ENCODE measurements around the gene PGM5.

Gene PGM5

DNA sequence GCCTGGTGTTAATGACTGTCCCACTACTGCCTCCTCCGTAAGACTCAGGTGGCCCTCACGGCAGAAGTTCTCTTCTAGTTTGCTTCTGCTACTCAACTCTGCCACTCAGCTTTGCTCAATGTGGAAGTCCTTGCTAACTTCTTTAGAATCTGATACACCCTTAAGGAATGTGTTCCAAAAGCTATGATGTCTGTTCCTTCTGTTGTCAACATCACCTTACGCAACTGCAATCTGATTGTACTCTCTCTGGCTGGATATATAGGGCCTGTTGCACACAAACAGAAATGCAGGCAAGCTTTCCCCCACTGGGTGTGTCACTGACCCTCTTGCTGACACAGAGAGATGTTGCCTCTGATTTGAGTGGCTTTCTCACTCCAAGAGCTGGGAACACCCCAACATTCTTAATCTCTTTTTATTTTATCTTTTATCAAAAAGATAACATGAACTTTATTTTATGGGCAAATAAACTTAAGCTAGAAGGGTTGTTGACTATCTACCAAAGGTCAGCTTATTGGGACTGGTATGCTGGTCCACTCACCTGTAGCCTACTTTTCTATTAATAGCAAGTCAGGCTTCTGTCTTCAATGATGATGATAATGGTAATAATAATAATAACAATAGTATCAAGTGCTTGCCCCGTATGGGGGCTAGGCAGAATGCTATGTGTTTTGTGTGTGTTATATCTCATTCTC lies 159.1 kb downstream of the PGM5 start:
- H3K9me3 ChIP-seq (ENCODE audit: insufficient read depth, low read length), result peaks cover 7% of the 10 kb centered on the region; the same call in 1 of the 2 replicates
- TF ChIP-seq CTCF (IDR thresholded peaks at IDR 0.05; ENCODE audit: low read depth, low read length), result no peak
- no peak for TF ChIP-seq EZH2phosphoT487 (IDR thresholded peaks at IDR 0.05; ENCODE audit: low read depth)
- H3K4me2 ChIP-seq (ENCODE audit: low read length), result no peak overlapping the region
- no peak overlapping the region for H2AFZ ChIP-seq (ENCODE audit: low read depth, low read length)
- peaks cover 8% of the 10 kb centered on the region for H3K4me1 ChIP-seq (ENCODE audit: low read length)
- H3K9ac ChIP-seq (ENCODE audit: low read length), result no peak overlapping the region
- no peak overlapping the region for H3K4me3 ChIP-seq (ENCODE audit: low read length)
- no peak overlapping the region for H3K27ac ChIP-seq (ENCODE audit: low read length)
- 0 out of 2 replicates have a peak, but pooled peaks cover 4% of the 10 kb centered on the region for H3K27me3 ChIP-seq (ENCODE audit: low read depth, low read length)
- no peaks in the 10 kb centered on the region for H3K36me3 ChIP-seq (replicated peaks; ENCODE audit: low read depth, low read length)
- H4K20me1 ChIP-seq (ENCODE audit: insufficient read depth, low read length), result no peaks in the 10 kb centered on the region
- no peaks in the 10 kb centered on the region for H3K79me2 ChIP-seq (ENCODE audit: low read length)

GRCh38 chr9:68522131-68522530 lies 165.7 kb downstream of the PGM5 start:
- Histone ChIP-seq H3K79me2 (ENCODE audit: low read length) (no peaks in the 10 kb centered on the region), H3K4me3 (ENCODE audit: low read length) (no peak overlapping the region), H2AFZ (ENCODE audit: low read depth, low read length) (no peak overlapping the region), H3K4me2 (ENCODE audit: low read length) (no peak overlapping the region), H3K9ac (ENCODE audit: low read length) (no peak overlapping the region), H4K20me1 (ENCODE audit: insufficient read depth, low read length) (no peaks in the 10 kb centered on the region), H3K4me1 (ENCODE audit: low read length) (no peaks in the 10 kb centered on the region), H3K27me3 (ENCODE audit: low read depth, low read length) (0 out of 2 replicates have a peak, but pooled peaks cover 4% of the 10 kb centered on the region), H3K36me3 (replicated peaks; ENCODE audit: low read depth, low read length) (no peaks in the 10 kb centered on the region), H3K27ac (ENCODE audit: low read length) (no peak overlapping the region), H3K9me3 (ENCODE audit: insufficient read depth, low read length) (peaks cover 7% of the 10 kb centered on the region; the same call in 1 of the 2 replicates)
- no peak for TF ChIP-seq CTCF (IDR thresholded peaks at IDR 0.05; ENCODE audit: low read depth, low read length)
- TF ChIP-seq EZH2phosphoT487 (IDR thresholded peaks at IDR 0.05; ENCODE audit: low read depth), result no peak

- peaks cover 5% of the 10 kb centered on the region; the same call in 1 of the 2 replicates for H3K9me3 ChIP-seq (ENCODE audit: insufficient read depth, low read length)
- H3K27me3 ChIP-seq (ENCODE audit: low read depth, low read length), result 0 out of 2 replicates have a peak, but pooled peaks cover 4% of the 10 kb centered on the region
- no peak overlapping the region for H3K4me3 ChIP-seq (ENCODE audit: low read length)
- no peak overlapping the region for H2AFZ ChIP-seq (ENCODE audit: low read depth, low read length)
- H3K36me3 ChIP-seq (replicated peaks; ENCODE audit: low read depth, low read length), result no peaks in the 10 kb centered on the region
- no peaks in the 10 kb centered on the region for H4K20me1 ChIP-seq (ENCODE audit: insufficient read depth, low read length)
- TF ChIP-seq EZH2phosphoT487 (IDR thresholded peaks at IDR 0.05; ENCODE audit: low read depth) (no peak), CTCF (IDR thresholded peaks at IDR 0.05; ENCODE audit: low read depth, low read length) (no peak)
- H3K4me2 ChIP-seq (ENCODE audit: low read length), result no peak overlapping the region
- no peak overlapping the region for H3K9ac ChIP-seq (ENCODE audit: low read length)
- no peaks in the 10 kb centered on the region for H3K4me1 ChIP-seq (ENCODE audit: low read length)
- H3K27ac ChIP-seq (ENCODE audit: low read length), result no peak overlapping the region
- H3K79me2 ChIP-seq (ENCODE audit: low read length), result no peaks in the 10 kb centered on the region
Measured at GRCh38 chr9:68522954-68523353, 166.5 kb downstream of the PGM5 start.

- H4K20me1 ChIP-seq (ENCODE audit: insufficient read depth, low read length), result no peaks in the 10 kb centered on the region
- 0 out of 2 replicates have a peak, but pooled peaks cover under 1% of the 10 kb centered on the region for H3K9me3 ChIP-seq (ENCODE audit: insufficient read depth, low read length)
- no peaks in the 10 kb centered on the region for H3K36me3 ChIP-seq (replicated peaks; ENCODE audit: low read depth, low read length)
- H3K27ac ChIP-seq (ENCODE audit: low read length), result no peak overlapping the region
- TF ChIP-seq EZH2phosphoT487 (IDR thresholded peaks at IDR 0.05; ENCODE audit: low read depth), result no peak
- TF ChIP-seq CTCF (IDR thresholded peaks at IDR 0.05; ENCODE audit: low read depth, low read length), result no peak
- H3K9ac ChIP-seq (ENCODE audit: low read length), result no peak overlapping the region
- H2AFZ ChIP-seq (ENCODE audit: low read depth, low read length), result no peak overlapping the region
- H3K4me3 ChIP-seq (ENCODE audit: low read length), result no peak overlapping the region
- no peaks in the 10 kb centered on the region for H3K4me1 ChIP-seq (ENCODE audit: low read length)
- H3K27me3 ChIP-seq (ENCODE audit: low read depth, low read length), result no peaks in the 10 kb centered on the region
- no peaks in the 10 kb centered on the region for H3K79me2 ChIP-seq (ENCODE audit: low read length)
- H3K4me2 ChIP-seq (ENCODE audit: low read length), result no peak overlapping the region
Measured at GRCh38 chr9:68523367-68523936, 167.0 kb downstream of the PGM5 start.

Measured in OCI-LY3 (cell line).